HG03575 (cell line): ENCODE results near the gene STX2.

Source experiments
- ATAC-seq: cut with Tn5 transposase; IDR thresholded peaks from one replicate; pipeline ENCODE4 v1.9.1; 2021; ENCODE audit not compliant: unreplicated experiment, insufficient number of reproducible peaks, low FRiP score; ENCODE audit errors: extremely low read depth

The STX2 gene

GRCh38 chr12:130747867-130748740, 90.9 kb downstream of the STX2 start:
- no peak for ATAC-seq

GRCh38 chr12:130746546-130746945, 92.5 kb downstream of the STX2 start:
- no peak for ATAC-seq

- no peak for ATAC-seq
Measured at GRCh38 chr12:130745921-130746320, 93.1 kb downstream of the STX2 start.

- ATAC-seq: no peak
Measured at GRCh38 chr12:130744274-130744673, 94.8 kb downstream of the STX2 start.

GRCh38 chr12:130743606-130744005, 95.4 kb downstream of the STX2 start:
- ATAC-seq: no peak

- no peak for ATAC-seq
Measured at GRCh38 chr12:130743176-130743575, 95.9 kb downstream of the STX2 start.

GRCh38 chr12:130742716-130743115, 96.3 kb downstream of the STX2 start:
- ATAC-seq: no peak

- ATAC-seq: no peak
Measured at GRCh38 chr12:130742112-130742511, 96.9 kb downstream of the STX2 start.
